Measurements from ENCODE around the gene INPP5A. TPM values are rescaled to one million over a fixed set of nuclear protein-coding genes. Genes with fewer than 3 reads are reported as not detected.
"Not testable (repeated sequence)": the region's sequence is repeated elsewhere in the genome, so short reads cannot be mapped to it uniquely, and the experiment has no call there.

The INPP5A gene
- total RNA-seq, 1 experiment from 2014 or later = 14.7 TPM

- no peak overlapping the region for H3K27ac Mint-ChIP-seq (ENCODE audit: low read depth, unreplicated experiment)
- H3K36me3 Mint-ChIP-seq (ENCODE audit: insufficient read depth, unreplicated experiment) = no peaks in the 10 kb centered on the region
- no peaks in the 10 kb centered on the region for H3K4me1 Mint-ChIP-seq (ENCODE audit: insufficient read depth, unreplicated experiment)
- TF ChIP-seq, protein P1, sequence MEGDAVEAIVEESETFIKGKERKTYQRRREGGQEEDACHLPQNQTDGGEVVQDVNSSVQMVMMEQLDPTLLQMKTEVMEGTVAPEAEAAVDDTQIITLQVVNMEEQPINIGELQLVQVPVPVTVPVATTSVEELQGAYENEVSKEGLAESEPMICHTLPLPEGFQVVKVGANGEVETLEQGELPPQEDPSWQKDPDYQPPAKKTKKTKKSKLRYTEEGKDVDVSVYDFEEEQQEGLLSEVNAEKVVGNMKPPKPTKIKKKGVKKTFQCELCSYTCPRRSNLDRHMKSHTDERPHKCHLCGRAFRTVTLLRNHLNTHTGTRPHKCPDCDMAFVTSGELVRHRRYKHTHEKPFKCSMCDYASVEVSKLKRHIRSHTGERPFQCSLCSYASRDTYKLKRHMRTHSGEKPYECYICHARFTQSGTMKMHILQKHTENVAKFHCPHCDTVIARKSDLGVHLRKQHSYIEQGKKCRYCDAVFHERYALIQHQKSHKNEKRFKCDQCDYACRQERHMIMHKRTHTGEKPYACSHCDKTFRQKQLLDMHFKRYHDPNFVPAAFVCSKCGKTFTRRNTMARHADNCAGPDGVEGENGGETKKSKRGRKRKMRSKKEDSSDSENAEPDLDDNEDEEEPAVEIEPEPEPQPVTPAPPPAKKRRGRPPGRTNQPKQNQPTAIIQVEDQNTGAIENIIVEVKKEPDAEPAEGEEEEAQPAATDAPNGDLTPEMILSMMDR (IDR thresholded peaks at IDR 0.05; ENCODE audit: unreplicated experiment) = no peak
- BruUV-seq (replicated peaks) = no TSS peak
- H3K27me3 Mint-ChIP-seq (ENCODE audit: insufficient read depth, unreplicated experiment) = no peaks in the 10 kb centered on the region
- POLR2A ChIA-PET = no interaction called here
- no peaks in the 10 kb centered on the region for H3K9me3 Mint-ChIP-seq (ENCODE audit: unreplicated experiment)
- no peak for DNase-seq (ENCODE audit: unreplicated experiment)
- CTCF ChIA-PET = no interaction called here
- no peak overlapping the region for H3K4me3 Mint-ChIP-seq (ENCODE audit: unreplicated experiment)
- intact Hi-C loops (cut with micrococcal nuclease) = no loop called here
Measured at GRCh38 chr10:132788831-132789219, 251.2 kb downstream of the INPP5A start.

GRCh38 chr10:132789659-132790148 is 252.1 kb downstream of the INPP5A start:
- Mint-ChIP-seq H3K9me3 (ENCODE audit: unreplicated experiment) (no peaks in the 10 kb centered on the region), H3K36me3 (ENCODE audit: insufficient read depth, unreplicated experiment) (no peaks in the 10 kb centered on the region), H3K27me3 (ENCODE audit: insufficient read depth, unreplicated experiment) (no peaks in the 10 kb centered on the region), H3K27ac (ENCODE audit: low read depth, unreplicated experiment) (no peak overlapping the region), H3K4me1 (ENCODE audit: insufficient read depth, unreplicated experiment) (no peaks in the 10 kb centered on the region), H3K4me3 (ENCODE audit: unreplicated experiment) (no peak overlapping the region)
- POLR2A ChIA-PET = no interaction called here
- BruUV-seq (replicated peaks) = no TSS peak
- CTCF ChIA-PET = no interaction called here
- DNase-seq (ENCODE audit: unreplicated experiment) = no peak
- TF ChIP-seq, protein P1 (IDR thresholded peaks at IDR 0.05; ENCODE audit: unreplicated experiment) = no peak
- intact Hi-C loops (cut with micrococcal nuclease) = loop anchor here (10.0 kb wide), 1 partner anchor 125 kb away; no protein-coding TSS in a partner anchor

DNA sequence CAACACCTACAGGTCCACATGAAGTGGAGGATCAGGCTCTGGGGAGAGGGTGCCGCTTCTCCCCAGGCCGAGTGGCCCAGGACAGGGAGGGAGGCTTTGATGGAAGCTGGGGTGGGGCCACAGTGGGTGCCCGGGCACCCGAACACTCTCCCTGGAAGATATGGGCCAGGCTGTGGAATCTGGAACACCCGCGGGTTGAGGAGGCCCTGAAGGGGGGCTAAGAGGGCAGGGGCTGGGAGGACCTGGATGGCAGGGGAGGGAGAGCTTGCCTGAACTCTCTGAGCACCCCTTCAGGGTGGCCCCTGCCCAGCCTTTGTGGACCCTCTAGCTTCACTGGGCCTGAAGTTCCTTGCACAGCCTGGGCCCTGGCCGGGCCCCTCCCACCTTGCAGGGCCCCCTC is 252.9 kb downstream of the INPP5A start:
- Mint-ChIP-seq H3K4me3 (ENCODE audit: unreplicated experiment) (no peak overlapping the region), H3K27me3 (ENCODE audit: insufficient read depth, unreplicated experiment) (no peaks in the 10 kb centered on the region), H3K9me3 (ENCODE audit: unreplicated experiment) (no peaks in the 10 kb centered on the region), H3K27ac (ENCODE audit: low read depth, unreplicated experiment) (no peak overlapping the region), H3K4me1 (ENCODE audit: insufficient read depth, unreplicated experiment) (no peaks in the 10 kb centered on the region), H3K36me3 (ENCODE audit: insufficient read depth, unreplicated experiment) (no peaks in the 10 kb centered on the region)
- intact Hi-C loops (cut with micrococcal nuclease) = loop anchor here (10.0 kb wide), 1 partner anchor 126 kb away; no protein-coding TSS in a partner anchor
- BruUV-seq (replicated peaks) = no TSS peak
- ChIA-PET CTCF (interaction anchor here (0.7 kb wide), 1 partner anchor 34 kb away, joined by 3 read pairs; no protein-coding TSS in a partner anchor), POLR2A (no interaction called here)
- TF ChIP-seq, protein P1 (IDR thresholded peaks at IDR 0.05; ENCODE audit: unreplicated experiment) = no peak
- DNase-seq (ENCODE audit: unreplicated experiment) = no peak

GRCh38 chr10:132790934-132791829 is 253.6 kb downstream of the INPP5A start:
- Mint-ChIP-seq H3K36me3 (ENCODE audit: insufficient read depth, unreplicated experiment) (no peaks in the 10 kb centered on the region), H3K4me1 (ENCODE audit: insufficient read depth, unreplicated experiment) (no peaks in the 10 kb centered on the region), H3K9me3 (ENCODE audit: unreplicated experiment) (no peaks in the 10 kb centered on the region), H3K27me3 (ENCODE audit: insufficient read depth, unreplicated experiment) (no peaks in the 10 kb centered on the region), H3K27ac (ENCODE audit: low read depth, unreplicated experiment) (no peak overlapping the region), H3K4me3 (ENCODE audit: unreplicated experiment) (no peak overlapping the region)
- POLR2A ChIA-PET = no interaction called here
- CTCF ChIA-PET = interaction anchor here (0.7 kb wide), 1 partner anchor 34 kb away, joined by 3 read pairs; no protein-coding TSS in a partner anchor
- TF ChIP-seq, protein P1 (IDR thresholded peaks at IDR 0.05; ENCODE audit: unreplicated experiment) = no peak
- intact Hi-C loops (cut with micrococcal nuclease) = loop anchor here (10.0 kb wide), 1 partner anchor 126 kb away; no protein-coding TSS in a partner anchor
- DNase-seq (ENCODE audit: unreplicated experiment) = no peak
- BruUV-seq (replicated peaks) = no TSS peak

DNA sequence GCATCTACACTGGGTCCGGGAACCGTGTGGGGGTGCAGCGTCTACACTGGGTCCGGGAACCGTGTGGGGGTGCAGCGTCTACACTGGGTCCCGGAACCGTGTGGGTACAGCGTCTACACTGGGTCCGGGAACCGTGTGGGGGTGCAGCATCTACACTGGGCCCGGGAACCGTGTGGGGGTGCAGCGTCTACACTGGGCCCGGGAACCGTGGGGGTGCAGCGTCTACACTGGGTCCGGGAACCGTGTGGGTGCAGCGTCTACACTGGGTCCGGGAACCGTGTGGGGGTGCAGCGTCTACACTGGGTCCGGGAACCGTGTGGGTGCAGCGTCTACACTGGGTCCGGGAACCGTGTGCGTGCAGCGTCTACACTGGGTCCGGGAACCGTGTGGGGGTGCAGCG is 254.5 kb downstream of the INPP5A start:
- H3K4me3 Mint-ChIP-seq (ENCODE audit: unreplicated experiment); H3K9me3 Mint-ChIP-seq (ENCODE audit: unreplicated experiment); H3K4me1 Mint-ChIP-seq (ENCODE audit: insufficient read depth, unreplicated experiment); BruUV-seq (replicated peaks); DNase-seq (ENCODE audit: unreplicated experiment); H3K27ac Mint-ChIP-seq (ENCODE audit: low read depth, unreplicated experiment); CTCF ChIA-PET; POLR2A ChIA-PET; H3K36me3 Mint-ChIP-seq (ENCODE audit: insufficient read depth, unreplicated experiment); H3K27me3 Mint-ChIP-seq (ENCODE audit: insufficient read depth, unreplicated experiment): not testable (repeated sequence)
- intact Hi-C loops (cut with micrococcal nuclease) = loop anchor here (10.0 kb wide), 1 partner anchor 127 kb away; no protein-coding TSS in a partner anchor
